T-cell (primary cell): ENCODE data around the gene KIF12. TPM values are rescaled to one million over a fixed set of nuclear protein-coding genes. Genes with fewer than 3 reads are reported as not detected.
"Not testable (repeated sequence)": the region's sequence is repeated elsewhere in the genome, so short reads cannot be mapped to it uniquely, and the experiment has no call there.

Experiments
- ATAC-seq, 4 experiments: fragments of 200-7000 bp in 3 of 4; fragments of 150-1000 bp in 1 of 4; cut with Tn5 transposase; replicated peaks in 1 of 4; 1 replicate in 3 of 4; 2 replicates in 1 of 4; pipeline ENCODE4 v1.10.0; 2021; ENCODE audit warnings: moderate library complexity in 3 of 4, mild to moderate bottlenecking in 2 of 4, moderate number of reproducible peaks in 1 of 4
- CTCF ChIA-PET, 2 donors: fragments of 300-600 bp; sonication (Branson Sonifier 250); formaldehyde crosslinking; loops; one replicate each; lab custom pipeline; 2022; ENCODE audit warnings: antibody characterized with exemption in 2 of 2; lab: Charles Lee
- POLR2A ChIA-PET, 2 donors: fragments of 300-600 bp; sonication (Branson Sonifier 250); formaldehyde crosslinking; loops; one replicate each; lab custom pipeline; 2022; ENCODE audit warnings: antibody characterized with exemption in 2 of 2; lab: Charles Lee
- DNase-seq, 35 experiments: peaks; one replicate each; pipeline versions ENCODE4 v3.0.0 to v3.0.0-alpha.2; 2013 to 2023
- H3K27ac ChIP-seq: one replicate; pipeline ENCODE4 v1.5.1; 2013; ENCODE audit warnings: low read length
- H3K27me3 ChIP-seq, 2 experiments: replicated peaks in 1 of 2; 1 replicate in 1 of 2; 2 replicates in 1 of 2; pipeline versions ENCODE4 v1.6.1 to v1.7.0; 2013; ENCODE audit warnings: low read length in 1 of 2, mixed read lengths in 1 of 2; ENCODE audit not compliant: control insufficient read depth in 2 of 2, insufficient read depth in 2 of 2; ENCODE audit errors: extremely low read depth in 1 of 2
- H3K36me3 ChIP-seq, 2 donors: 1 replicate in 1 of 2; 2 replicates in 1 of 2; pipeline versions ENCODE4 v1.6.1 to v1.7.0; 2013; ENCODE audit warnings: low read length in 1 of 2; ENCODE audit not compliant: control insufficient read depth in 2 of 2, insufficient read depth in 1 of 2; ENCODE audit errors: extremely low read depth in 1 of 2
- H3K4me1 ChIP-seq, 2 experiments: 1 replicate in 1 of 2; 2 replicates in 1 of 2; pipeline versions ENCODE4 v1.6.1 to v1.7.0; 2013; ENCODE audit warnings: low read length in 2 of 2, mixed read lengths in 1 of 2; ENCODE audit not compliant: insufficient read depth in 2 of 2, control insufficient read depth in 1 of 2; ENCODE audit errors: extremely low read depth in 1 of 2
- H3K4me3 ChIP-seq, 2 donors: 1 replicate in 1 of 2; 2 replicates in 1 of 2; pipeline versions ENCODE4 v1.5.1 to v1.7.0; 2013; ENCODE audit warnings: mild to moderate bottlenecking in 2 of 2, low read length in 1 of 2, moderate library complexity in 1 of 2; ENCODE audit not compliant: control insufficient read depth in 1 of 2; ENCODE audit errors: extremely low read depth in 1 of 2
- H3K9me3 ChIP-seq: 2 replicates; pipeline ENCODE4 v1.7.0; 2013
- H3K27ac Mint-ChIP-seq, 2 donors: one replicate each; pipeline ENCODE4 v1.8.0; 2020 to 2021; ENCODE audit warnings: mild to moderate bottlenecking in 2 of 2, mixed read lengths in 2 of 2
- H3K27me3 Mint-ChIP-seq, 2 donors: one replicate each; pipeline ENCODE4 v1.8.0; 2021 to 2022; ENCODE audit warnings: mixed read lengths in 2 of 2
- H3K36me3 Mint-ChIP-seq: one replicate; pipeline ENCODE4 v1.8.0; 2021; ENCODE audit warnings: mixed read lengths
- H3K4me1 Mint-ChIP-seq, 3 donors: one replicate each; pipeline ENCODE4 v1.8.0; 2020 to 2022; ENCODE audit warnings: mixed read lengths in 3 of 3, mild to moderate bottlenecking in 1 of 3
- H3K4me3 Mint-ChIP-seq, 3 donors: one replicate each; pipeline ENCODE4 v1.8.0; 2020 to 2022; ENCODE audit warnings: mild to moderate bottlenecking in 3 of 3, mixed read lengths in 3 of 3, moderate library complexity in 3 of 3
- H3K9me3 Mint-ChIP-seq, 3 donors: one replicate each; pipeline ENCODE4 v1.8.0; 2020 to 2022; ENCODE audit warnings: mixed read lengths in 3 of 3
- WGBS: methylation state at CpG from one replicate; pipeline ENCODE4 v1.1.5; 2013; ENCODE audit warnings: missing lambda C conversion rate; ENCODE audit not compliant: insufficient coverage; 5-methylcytosine and 5-hydroxymethylcytosine counted together
- total RNA-seq, 35 experiments: library from RNA in 6 of 35; stranded (reverse) in 6 of 35; fragments of 120-200 nt in 1 of 35; gene quantifications; one replicate each; pipeline versions ENCODE4 v1.2.1 to v1.2.4 and lab custom pipeline; 2013 to 2026

The KIF12 gene
- total RNA-seq, 5 donors from 2014 or later (not counting 1 experiment from before 2014, with no cell fraction given), result 0.10 TPM; not detected in 4

GRCh38 chr9:114048533-114049415 lies 50.3 kb downstream of the KIF12 start:
- Histone ChIP-seq H3K9me3 (no peaks in the 10 kb centered on the region), H3K27ac (no peak overlapping the region), H3K4me3 (no peak overlapping the region), H3K4me1 (no peaks in the 10 kb centered on the region), H3K27me3 (no peaks in the 10 kb centered on the region), H3K36me3 (no peaks in the 10 kb centered on the region)
- no peaks in the 10 kb centered on the region for H3K9me3 Mint-ChIP-seq
- ChIA-PET POLR2A (no interaction called here), CTCF (no interaction called here)
- no peak overlapping the region for H3K4me3 Mint-ChIP-seq
- peaks cover 0 to 7% of the 10 kb centered on the region in 2 donors for H3K27me3 Mint-ChIP-seq
- DNase-seq, result peak in 1 of 35 experiments; percentile 17
- ATAC-seq, result no peak
- H3K36me3 Mint-ChIP-seq, result peaks cover 4% of the 10 kb centered on the region
- H3K4me1 Mint-ChIP-seq, result no peaks in the 10 kb centered on the region
- WGBS, result 96% methylated on average over 36 of the region's 44 CpGs
- H3K27ac Mint-ChIP-seq, result no peak overlapping the region

- no peaks in the 10 kb centered on the region for H3K36me3 ChIP-seq
- H3K9me3 Mint-ChIP-seq, result no peaks in the 10 kb centered on the region
- no peak overlapping the region for H3K27ac Mint-ChIP-seq
Measured at GRCh38 chr9:114047717-114048116, 51.4 kb downstream of the KIF12 start.

GRCh38 chr9:114046875-114047274 lies 52.2 kb downstream of the KIF12 start:
- DNase-seq, result no peak
- Histone ChIP-seq H3K36me3 (no peaks in the 10 kb centered on the region), H3K9me3 (no peaks in the 10 kb centered on the region), H3K27me3 (no peaks in the 10 kb centered on the region), H3K27ac (no peak overlapping the region), H3K4me1 (no peaks in the 10 kb centered on the region), H3K4me3 (no peak overlapping the region)
- no peak overlapping the region for H3K4me3 Mint-ChIP-seq
- H3K36me3 Mint-ChIP-seq, result peaks cover 4% of the 10 kb centered on the region
- H3K9me3 Mint-ChIP-seq, result no peaks in the 10 kb centered on the region
- no peak overlapping the region for H3K27ac Mint-ChIP-seq
- ATAC-seq, result no peak
- ChIA-PET POLR2A (no interaction called here), CTCF (interaction anchor here in 1 of 2 donors (0.6 kb wide), 1 partner anchor 21 kb away, joined by 3 read pairs; no protein-coding TSS in a partner anchor)
- no CpG with 5 or more reads among the region's 1 CpG for WGBS
- peaks cover 0 to 7% of the 10 kb centered on the region in 2 donors for H3K27me3 Mint-ChIP-seq
- no peaks in the 10 kb centered on the region for H3K4me1 Mint-ChIP-seq

More at GRCh38 chr9:114047717-114048116, 51.4 kb downstream of the KIF12 start:
- Mint-ChIP-seq H3K4me1 (no peaks in the 10 kb centered on the region), H3K4me3 (no peak overlapping the region), H3K36me3 (peaks cover 4% of the 10 kb centered on the region), H3K27me3 (peaks cover 0 to 7% of the 10 kb centered on the region in 2 donors)
- Histone ChIP-seq H3K4me1 (no peaks in the 10 kb centered on the region), H3K4me3 (no peak overlapping the region), H3K9me3 (no peaks in the 10 kb centered on the region), H3K27ac (no peak overlapping the region), H3K27me3 (no peaks in the 10 kb centered on the region)
- ChIA-PET CTCF (interaction anchor here in 1 of 2 donors (0.6 kb wide), 1 partner anchor 22 kb away, joined by 3 read pairs; no protein-coding TSS in a partner anchor), POLR2A (no interaction called here)
- no peak for DNase-seq
- no peak for ATAC-seq
- no CpG with 5 or more reads among the region's 3 CpGs for WGBS

- Histone ChIP-seq H3K4me3 (no peak overlapping the region), H3K4me1 (no peaks in the 10 kb centered on the region), H3K27me3 (no peaks in the 10 kb centered on the region), H3K36me3 (no peaks in the 10 kb centered on the region), H3K9me3 (no peaks in the 10 kb centered on the region), H3K27ac (no peak overlapping the region)
- WGBS, result 100% methylated on average over 2 of the region's 4 CpGs
- H3K36me3 Mint-ChIP-seq, result peaks cover 6% of the 10 kb centered on the region
- H3K9me3 Mint-ChIP-seq, result no peaks in the 10 kb centered on the region
- H3K27me3 Mint-ChIP-seq, result peaks cover 0 to 7% of the 10 kb centered on the region in 2 donors
- DNase-seq (no peak), ATAC-seq (no peak)
- CTCF ChIA-PET, result no interaction called here
- H3K4me1 Mint-ChIP-seq, result no peaks in the 10 kb centered on the region
- H3K27ac Mint-ChIP-seq, result no peak overlapping the region
- POLR2A ChIA-PET, result no interaction called here
- no peak overlapping the region for H3K4me3 Mint-ChIP-seq
Measured at GRCh38 chr9:114046237-114046755, 52.8 kb downstream of the KIF12 start.

GRCh38 chr9:114043660-114044059 lies 55.4 kb downstream of the KIF12 start:
- H3K4me3 Mint-ChIP-seq, H3K9me3 Mint-ChIP-seq, H3K27ac ChIP-seq, CTCF ChIA-PET, H3K36me3 Mint-ChIP-seq, ATAC-seq, DNase-seq, H3K27me3 Mint-ChIP-seq, H3K9me3 ChIP-seq, H3K27ac Mint-ChIP-seq, H3K4me3 ChIP-seq, POLR2A ChIA-PET, H3K36me3 ChIP-seq, H3K4me1 Mint-ChIP-seq, H3K4me1 ChIP-seq, H3K27me3 ChIP-seq: not testable (repeated sequence)
